SU-DHL-6 (cell line): ENCODE results near the gene CYTH1.

Experiments
- H2AFZ ChIP-seq: fragments of 200-600 bp; sonication (generic); 2 replicates; pipeline ENCODE4 v1.6.1; 2014; ENCODE audit warnings: low read depth, mild to moderate bottlenecking, moderate library complexity, mixed read lengths, antibody characterized with exemption, low read length; ENCODE audit not compliant: severe bottlenecking
- H3F3A ChIP-seq: fragments of 200-600 bp; shearing (Covaris generic); 2 replicates; pipeline ENCODE4 v1.6.0; 2016; ENCODE audit warnings: antibody characterized with exemption, mild to moderate bottlenecking; ENCODE audit not compliant: insufficient read depth
- H3K27ac ChIP-seq: fragments of 200-600 bp; sonication (generic); 2 replicates; pipeline ENCODE4 v1.5.1; 2016; ENCODE audit warnings: low read depth, mild to moderate bottlenecking, low read length, moderate library complexity, mixed read lengths
- H3K27me3 ChIP-seq: fragments of 200-600 bp; sonication (generic), shearing (Covaris generic); 2 replicates; pipeline ENCODE4 v1.6.0; 2014; ENCODE audit warnings: mild to moderate bottlenecking, low read length
- H3K36me3 ChIP-seq: fragments of 200-600 bp; sonication (generic); 2 replicates; pipeline ENCODE4 v1.6.1; 2014; ENCODE audit warnings: mild to moderate bottlenecking, low read length, mixed read lengths
- H3K4me2 ChIP-seq: fragments of 300-600, 200-600 bp; shearing (Covaris generic), sonication (generic); 2 replicates; pipeline ENCODE4 v1.6.0; 2014; ENCODE audit warnings: low read length, low read depth, mild to moderate bottlenecking; ENCODE audit not compliant: poor library complexity, severe bottlenecking
- H3K4me3 ChIP-seq: fragments of 200-600 bp; sonication (generic); 2 replicates; pipeline ENCODE4 v1.5.1; 2014; ENCODE audit warnings: antibody characterized with exemption, low read length, mild to moderate bottlenecking, mixed read lengths; ENCODE audit not compliant: insufficient read depth, poor library complexity, severe bottlenecking
- H3K79me2 ChIP-seq: fragments of 200-600 bp; sonication (generic); 2 replicates; pipeline ENCODE4 v1.6.1; 2014; ENCODE audit warnings: mild to moderate bottlenecking, low read length, moderate library complexity; ENCODE audit not compliant: insufficient read depth
- H3K9ac ChIP-seq: fragments of 200-600 bp; sonication (generic); 2 replicates; pipeline ENCODE4 v1.7.0; 2014; ENCODE audit warnings: mild to moderate bottlenecking, low read length
- H3K9me2 ChIP-seq: fragments of 200-600 bp; sonication (generic); replicated peaks from 2 replicates; pipeline ENCODE4 v1.6.1; 2014; ENCODE audit warnings: low read length; ENCODE audit not compliant: insufficient read depth
- H3K9me3 ChIP-seq: fragments of 200-600 bp; sonication (generic); 2 replicates; pipeline ENCODE4 v1.6.1; 2014; ENCODE audit warnings: low read length, mixed read lengths; ENCODE audit not compliant: insufficient read depth
- H4K20me1 ChIP-seq: fragments of 200-600 bp; sonication (generic); 2 replicates; pipeline ENCODE4 v1.6.1; 2014; ENCODE audit warnings: low read depth, mild to moderate bottlenecking, antibody characterized with exemption, low read length, moderate library complexity, mixed read lengths
- CTCF ChIP-seq: fragments of 200-600 bp; sonication (generic); IDR thresholded peaks from one replicate; pipeline ENCODE4 v1.5.1; 2017; ENCODE audit warnings: antibody characterized with exemption, mild to moderate bottlenecking, low read length, moderate library complexity; ENCODE audit not compliant: insufficient read depth, poor library complexity, severe bottlenecking
- EZH2phosphoT487 ChIP-seq: fragments of 200-600 bp; sonication (generic), shearing (Covaris generic); conservative IDR thresholded peaks from 2 replicates; pipeline ENCODE4 v1.6.1; 2018; ENCODE audit warnings: mild to moderate bottlenecking, antibody characterized with exemption, low read length, moderate library complexity, mixed read lengths

Gene CYTH1

GRCh38 chr17:78821961-78822360 lies 39.9 kb upstream of the CYTH1 start:
- Histone ChIP-seq H2AFZ (no peak overlapping the region), H3K9me2 (no peaks in the 10 kb centered on the region), H3F3A (no peaks in the 10 kb centered on the region), H3K4me2 (no peak overlapping the region), H3K36me3 (peaks cover 11% of the 10 kb centered on the region; the same call in 1 of the 2 replicates), H3K27ac (no peak overlapping the region), H3K4me3 (no peak overlapping the region), H3K79me2 (no peaks in the 10 kb centered on the region), H3K27me3 (no peaks in the 10 kb centered on the region), H3K9ac (no peak overlapping the region), H4K20me1 (no peaks in the 10 kb centered on the region), H3K9me3 (no peaks in the 10 kb centered on the region)
- TF ChIP-seq CTCF (no peak), EZH2phosphoT487 (no peak)

DNA sequence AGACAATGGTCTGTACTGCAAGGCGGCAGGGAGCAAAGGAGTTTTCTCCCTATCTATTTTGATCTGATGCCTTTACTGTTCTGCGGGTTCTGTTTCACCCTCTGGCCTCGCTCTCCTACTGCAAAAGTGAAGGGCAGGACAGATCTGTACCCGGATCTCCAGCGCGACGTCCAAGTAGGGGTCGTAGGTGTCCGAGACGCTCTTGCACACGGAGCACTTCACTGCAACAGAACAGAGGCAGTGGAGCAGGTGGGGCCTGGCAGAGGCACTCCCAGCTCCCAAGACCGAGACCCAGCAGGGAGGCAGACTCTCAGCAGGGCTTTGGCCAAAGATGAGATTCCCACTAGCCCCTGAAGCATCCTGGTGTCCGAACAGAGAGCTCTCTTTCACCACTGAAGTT lies 38.8 kb upstream of the CYTH1 start:
- H4K20me1 ChIP-seq, result no peaks in the 10 kb centered on the region
- H3K27me3 ChIP-seq, result no peaks in the 10 kb centered on the region
- H3K9me3 ChIP-seq, result no peaks in the 10 kb centered on the region
- TF ChIP-seq CTCF (no peak), EZH2phosphoT487 (no peak)
- no peaks in the 10 kb centered on the region for H3F3A ChIP-seq
- no peak overlapping the region for H3K9ac ChIP-seq
- H3K36me3 ChIP-seq, result peaks cover 9% of the 10 kb centered on the region; the same call in 1 of the 2 replicates
- no peak overlapping the region for H3K27ac ChIP-seq
- no peak overlapping the region for H3K4me2 ChIP-seq
- H3K79me2 ChIP-seq, result no peaks in the 10 kb centered on the region
- H3K9me2 ChIP-seq, result no peaks in the 10 kb centered on the region
- no peak overlapping the region for H3K4me3 ChIP-seq
- no peak overlapping the region for H2AFZ ChIP-seq

- Histone ChIP-seq H4K20me1 (no peaks in the 10 kb centered on the region), H3F3A (no peaks in the 10 kb centered on the region), H2AFZ (no peak overlapping the region), H3K9me2 (no peaks in the 10 kb centered on the region), H3K79me2 (no peaks in the 10 kb centered on the region), H3K9me3 (no peaks in the 10 kb centered on the region), H3K27ac (no peak overlapping the region), H3K4me2 (no peak overlapping the region), H3K27me3 (no peaks in the 10 kb centered on the region), H3K9ac (no peak overlapping the region), H3K36me3 (peaks cover 9% of the 10 kb centered on the region; the same call in 1 of the 2 replicates), H3K4me3 (no peak overlapping the region)
- no peak for TF ChIP-seq EZH2phosphoT487
Measured at GRCh38 chr17:78819806-78820792, 38.0 kb upstream of the CYTH1 start.

DNA sequence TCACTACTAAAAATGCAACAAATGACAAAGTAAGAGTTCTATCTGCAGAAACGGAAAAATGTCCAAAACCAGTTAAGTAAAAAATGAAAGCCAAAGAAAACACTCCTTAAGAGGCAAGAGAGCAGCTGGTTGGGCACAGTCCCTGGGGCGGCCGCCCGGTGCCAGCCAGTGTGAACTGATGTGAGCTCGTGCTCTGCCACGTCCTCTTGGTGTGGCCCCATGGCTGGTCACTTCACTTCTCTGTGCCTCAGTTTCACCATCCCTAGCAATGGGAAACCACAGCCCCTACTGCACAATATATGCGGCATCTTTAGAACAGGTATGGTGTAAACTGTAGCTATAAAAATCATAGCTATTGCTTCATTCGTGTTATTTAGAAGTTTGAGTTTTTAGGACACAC lies 37.3 kb upstream of the CYTH1 start:
- Histone ChIP-seq H3K9me2 (no peaks in the 10 kb centered on the region), H3K4me3 (no peak overlapping the region), H3K27me3 (no peaks in the 10 kb centered on the region), H3K27ac (no peak overlapping the region), H3F3A (no peaks in the 10 kb centered on the region), H3K9ac (no peak overlapping the region), H3K9me3 (no peaks in the 10 kb centered on the region), H3K4me2 (no peak overlapping the region), H2AFZ (no peak overlapping the region), H4K20me1 (no peaks in the 10 kb centered on the region), H3K79me2 (no peaks in the 10 kb centered on the region), H3K36me3 (peaks cover 9% of the 10 kb centered on the region; the same call in 1 of the 2 replicates)
- TF ChIP-seq CTCF (no peak), EZH2phosphoT487 (no peak)
